Measurements from ENCODE around the gene ZNF618.

DNA sequence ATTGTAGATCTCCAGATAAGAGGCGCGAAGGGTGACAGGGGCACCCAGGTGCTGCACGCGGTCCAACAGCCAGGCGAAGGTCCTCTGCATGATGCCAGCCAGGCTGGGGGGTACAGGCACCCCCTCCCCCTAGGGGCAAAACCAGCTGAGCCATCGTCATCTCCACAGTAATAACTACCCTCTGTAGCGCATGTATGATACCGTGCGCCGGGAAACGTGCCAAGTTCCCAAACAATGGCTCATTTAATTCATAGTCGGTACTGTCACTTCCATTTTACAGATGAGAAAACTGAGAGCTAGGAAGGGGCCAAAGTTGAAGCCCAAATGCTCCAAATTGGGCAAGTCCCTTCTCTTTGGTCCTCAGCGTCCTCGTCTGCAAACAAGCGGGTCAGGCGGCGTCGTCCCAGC, 221.5 kb downstream of the ZNF618 start:
- TF ChIP-seq, protein P1, sequence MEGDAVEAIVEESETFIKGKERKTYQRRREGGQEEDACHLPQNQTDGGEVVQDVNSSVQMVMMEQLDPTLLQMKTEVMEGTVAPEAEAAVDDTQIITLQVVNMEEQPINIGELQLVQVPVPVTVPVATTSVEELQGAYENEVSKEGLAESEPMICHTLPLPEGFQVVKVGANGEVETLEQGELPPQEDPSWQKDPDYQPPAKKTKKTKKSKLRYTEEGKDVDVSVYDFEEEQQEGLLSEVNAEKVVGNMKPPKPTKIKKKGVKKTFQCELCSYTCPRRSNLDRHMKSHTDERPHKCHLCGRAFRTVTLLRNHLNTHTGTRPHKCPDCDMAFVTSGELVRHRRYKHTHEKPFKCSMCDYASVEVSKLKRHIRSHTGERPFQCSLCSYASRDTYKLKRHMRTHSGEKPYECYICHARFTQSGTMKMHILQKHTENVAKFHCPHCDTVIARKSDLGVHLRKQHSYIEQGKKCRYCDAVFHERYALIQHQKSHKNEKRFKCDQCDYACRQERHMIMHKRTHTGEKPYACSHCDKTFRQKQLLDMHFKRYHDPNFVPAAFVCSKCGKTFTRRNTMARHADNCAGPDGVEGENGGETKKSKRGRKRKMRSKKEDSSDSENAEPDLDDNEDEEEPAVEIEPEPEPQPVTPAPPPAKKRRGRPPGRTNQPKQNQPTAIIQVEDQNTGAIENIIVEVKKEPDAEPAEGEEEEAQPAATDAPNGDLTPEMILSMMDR (IDR thresholded peaks at IDR 0.05; ENCODE audit: poor library complexity), result no peak
- TF ChIP-seq EZH2phosphoT487 (IDR thresholded peaks at IDR 0.05; ENCODE audit: low read depth, severe bottlenecking, unreplicated experiment), result no peak
